Measurements from ENCODE around the gene AKT1. TPM values are rescaled to one million over a fixed set of nuclear protein-coding genes. Genes with fewer than 3 reads are reported as not detected.

The AKT1 gene
- total and polyA plus RNA-seq, 2 experiments from 2014 or later: 19.2 to 78.7 TPM

DNA sequence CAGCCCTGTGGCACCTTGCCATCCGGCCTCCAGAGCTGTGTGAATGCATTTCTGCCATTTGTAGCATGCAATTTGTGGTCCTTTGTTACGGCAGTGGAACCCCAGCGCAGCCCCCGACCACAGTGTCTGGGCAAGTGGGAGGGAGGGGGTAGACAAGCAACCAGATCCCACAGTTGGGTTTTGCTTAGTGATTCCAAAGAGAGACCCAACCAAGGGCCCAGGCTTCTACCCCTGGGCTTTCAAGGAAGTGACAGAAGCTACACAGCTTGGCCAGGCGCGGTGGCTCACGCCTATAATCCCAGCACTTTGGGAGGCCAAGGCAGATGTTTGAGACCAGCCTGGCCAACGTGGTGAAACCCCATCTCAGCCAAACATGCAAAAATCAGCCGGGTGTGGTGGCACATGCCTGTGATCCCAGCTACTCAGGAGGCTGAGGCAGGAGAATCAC is 23.2 kb upstream of the AKT1 start:
- no peak for TF ChIP-seq STAT1 (IDR thresholded peaks at IDR 0.05; ENCODE audit: unreplicated experiment)
- H2AFZ ChIP-seq: no peak overlapping the region
- H3K36me3 Mint-ChIP-seq (ENCODE audit: low read depth): peaks cover 6% of the 10 kb centered on the region
- no peaks in the 10 kb centered on the region for H3K9me3 Mint-ChIP-seq
- no peak overlapping the region for H3K4me3 ChIP-seq
- ATAC-seq (no peak), DNase-seq (ENCODE audit: low spot score) (no peak)
- peaks cover 9% of the 10 kb centered on the region for H3K4me1 ChIP-seq (ENCODE audit: insufficient read depth)
- H3F3A ChIP-seq (replicated peaks; ENCODE audit: low read depth): 0 out of 2 replicates have a peak, but pooled peaks cover 1% of the 10 kb centered on the region
- H3K36me3 ChIP-seq (ENCODE audit: insufficient read depth): no peaks in the 10 kb centered on the region; the same call in 1 of the 2 replicates
- H3K4me1 Mint-ChIP-seq: peaks cover 6% of the 10 kb centered on the region; the same call in 2 of the 3 replicates
- peaks cover 8% of the 10 kb centered on the region; the same call in 1 of the 2 replicates for H3K27me3 ChIP-seq (ENCODE audit: insufficient read depth)
- no peaks in the 10 kb centered on the region; the same call in 1 of the 2 replicates for H4K20me1 ChIP-seq (replicated peaks; ENCODE audit: insufficient read depth)
- no peak overlapping the region for H3K27ac ChIP-seq (ENCODE audit: low read depth)
- peaks cover 20% of the 10 kb centered on the region for H3K27me3 Mint-ChIP-seq (ENCODE audit: insufficient read depth, low read depth, poor library complexity)
- H3K27ac Mint-ChIP-seq: no peak overlapping the region
- H3K79me2 ChIP-seq (replicated peaks; ENCODE audit: insufficient read depth): 0 out of 2 replicates have a peak, but pooled peaks cover 4% of the 10 kb centered on the region
- H3K4me3 Mint-ChIP-seq: no peak overlapping the region
- no peak overlapping the region for H3K4me2 ChIP-seq
- H3K9me2 ChIP-seq (ENCODE audit: insufficient read depth): peaks cover 2% of the 10 kb centered on the region; the same call in 1 of the 2 replicates

GRCh38 chr14:104817930-104818713 is 22.6 kb upstream of the AKT1 start:
- H3K27me3 Mint-ChIP-seq (ENCODE audit: insufficient read depth, low read depth, poor library complexity): peaks cover 14% of the 10 kb centered on the region
- no peaks in the 10 kb centered on the region for H3K9me2 ChIP-seq (ENCODE audit: insufficient read depth)
- no peak overlapping the region for H3K4me3 ChIP-seq
- H3K27ac Mint-ChIP-seq: no peak overlapping the region
- ATAC-seq: no peak
- H3K4me3 Mint-ChIP-seq: no peak overlapping the region; the same call in 2 of the 3 replicates
- H3K27me3 ChIP-seq (ENCODE audit: insufficient read depth): peaks cover 8% of the 10 kb centered on the region; the same call in 1 of the 2 replicates
- H3K27ac ChIP-seq (ENCODE audit: low read depth): no peak overlapping the region
- no peak overlapping the region for H2AFZ ChIP-seq
- H3K79me2 ChIP-seq (replicated peaks; ENCODE audit: insufficient read depth): 0 out of 2 replicates have a peak, but pooled peaks cover 4% of the 10 kb centered on the region
- H3K4me2 ChIP-seq: no peak overlapping the region
- H3F3A ChIP-seq (replicated peaks; ENCODE audit: low read depth): 0 out of 2 replicates have a peak, but pooled peaks cover 3% of the 10 kb centered on the region
- H3K4me1 Mint-ChIP-seq: peaks cover 6% of the 10 kb centered on the region; the same call in 2 of the 3 replicates
- no peak for DNase-seq (ENCODE audit: low spot score)
- H4K20me1 ChIP-seq (replicated peaks; ENCODE audit: insufficient read depth): no peaks in the 10 kb centered on the region; the same call in 1 of the 2 replicates
- peaks cover 6% of the 10 kb centered on the region for H3K36me3 Mint-ChIP-seq (ENCODE audit: low read depth)
- no peaks in the 10 kb centered on the region; the same call in 1 of the 2 replicates for H3K36me3 ChIP-seq (ENCODE audit: insufficient read depth)
- peaks cover 9% of the 10 kb centered on the region for H3K4me1 ChIP-seq (ENCODE audit: insufficient read depth)
- no peaks in the 10 kb centered on the region for H3K9me3 Mint-ChIP-seq
- no peak for TF ChIP-seq STAT1 (IDR thresholded peaks at IDR 0.05; ENCODE audit: unreplicated experiment)
- no peak for TF ChIP-seq ZNF114 (CRISPR knock-in tag; IDR thresholded peaks at IDR 0.05)
- no peak for TF ChIP-seq CTCF (conservative IDR thresholded peaks at IDR 0.05; ENCODE audit: low read depth in 2 of 2)
- TF ChIP-seq POLR2AphosphoS5 (IDR thresholded peaks at IDR 0.05; ENCODE audit: low read depth): no peak
- TF ChIP-seq, protein P1, sequence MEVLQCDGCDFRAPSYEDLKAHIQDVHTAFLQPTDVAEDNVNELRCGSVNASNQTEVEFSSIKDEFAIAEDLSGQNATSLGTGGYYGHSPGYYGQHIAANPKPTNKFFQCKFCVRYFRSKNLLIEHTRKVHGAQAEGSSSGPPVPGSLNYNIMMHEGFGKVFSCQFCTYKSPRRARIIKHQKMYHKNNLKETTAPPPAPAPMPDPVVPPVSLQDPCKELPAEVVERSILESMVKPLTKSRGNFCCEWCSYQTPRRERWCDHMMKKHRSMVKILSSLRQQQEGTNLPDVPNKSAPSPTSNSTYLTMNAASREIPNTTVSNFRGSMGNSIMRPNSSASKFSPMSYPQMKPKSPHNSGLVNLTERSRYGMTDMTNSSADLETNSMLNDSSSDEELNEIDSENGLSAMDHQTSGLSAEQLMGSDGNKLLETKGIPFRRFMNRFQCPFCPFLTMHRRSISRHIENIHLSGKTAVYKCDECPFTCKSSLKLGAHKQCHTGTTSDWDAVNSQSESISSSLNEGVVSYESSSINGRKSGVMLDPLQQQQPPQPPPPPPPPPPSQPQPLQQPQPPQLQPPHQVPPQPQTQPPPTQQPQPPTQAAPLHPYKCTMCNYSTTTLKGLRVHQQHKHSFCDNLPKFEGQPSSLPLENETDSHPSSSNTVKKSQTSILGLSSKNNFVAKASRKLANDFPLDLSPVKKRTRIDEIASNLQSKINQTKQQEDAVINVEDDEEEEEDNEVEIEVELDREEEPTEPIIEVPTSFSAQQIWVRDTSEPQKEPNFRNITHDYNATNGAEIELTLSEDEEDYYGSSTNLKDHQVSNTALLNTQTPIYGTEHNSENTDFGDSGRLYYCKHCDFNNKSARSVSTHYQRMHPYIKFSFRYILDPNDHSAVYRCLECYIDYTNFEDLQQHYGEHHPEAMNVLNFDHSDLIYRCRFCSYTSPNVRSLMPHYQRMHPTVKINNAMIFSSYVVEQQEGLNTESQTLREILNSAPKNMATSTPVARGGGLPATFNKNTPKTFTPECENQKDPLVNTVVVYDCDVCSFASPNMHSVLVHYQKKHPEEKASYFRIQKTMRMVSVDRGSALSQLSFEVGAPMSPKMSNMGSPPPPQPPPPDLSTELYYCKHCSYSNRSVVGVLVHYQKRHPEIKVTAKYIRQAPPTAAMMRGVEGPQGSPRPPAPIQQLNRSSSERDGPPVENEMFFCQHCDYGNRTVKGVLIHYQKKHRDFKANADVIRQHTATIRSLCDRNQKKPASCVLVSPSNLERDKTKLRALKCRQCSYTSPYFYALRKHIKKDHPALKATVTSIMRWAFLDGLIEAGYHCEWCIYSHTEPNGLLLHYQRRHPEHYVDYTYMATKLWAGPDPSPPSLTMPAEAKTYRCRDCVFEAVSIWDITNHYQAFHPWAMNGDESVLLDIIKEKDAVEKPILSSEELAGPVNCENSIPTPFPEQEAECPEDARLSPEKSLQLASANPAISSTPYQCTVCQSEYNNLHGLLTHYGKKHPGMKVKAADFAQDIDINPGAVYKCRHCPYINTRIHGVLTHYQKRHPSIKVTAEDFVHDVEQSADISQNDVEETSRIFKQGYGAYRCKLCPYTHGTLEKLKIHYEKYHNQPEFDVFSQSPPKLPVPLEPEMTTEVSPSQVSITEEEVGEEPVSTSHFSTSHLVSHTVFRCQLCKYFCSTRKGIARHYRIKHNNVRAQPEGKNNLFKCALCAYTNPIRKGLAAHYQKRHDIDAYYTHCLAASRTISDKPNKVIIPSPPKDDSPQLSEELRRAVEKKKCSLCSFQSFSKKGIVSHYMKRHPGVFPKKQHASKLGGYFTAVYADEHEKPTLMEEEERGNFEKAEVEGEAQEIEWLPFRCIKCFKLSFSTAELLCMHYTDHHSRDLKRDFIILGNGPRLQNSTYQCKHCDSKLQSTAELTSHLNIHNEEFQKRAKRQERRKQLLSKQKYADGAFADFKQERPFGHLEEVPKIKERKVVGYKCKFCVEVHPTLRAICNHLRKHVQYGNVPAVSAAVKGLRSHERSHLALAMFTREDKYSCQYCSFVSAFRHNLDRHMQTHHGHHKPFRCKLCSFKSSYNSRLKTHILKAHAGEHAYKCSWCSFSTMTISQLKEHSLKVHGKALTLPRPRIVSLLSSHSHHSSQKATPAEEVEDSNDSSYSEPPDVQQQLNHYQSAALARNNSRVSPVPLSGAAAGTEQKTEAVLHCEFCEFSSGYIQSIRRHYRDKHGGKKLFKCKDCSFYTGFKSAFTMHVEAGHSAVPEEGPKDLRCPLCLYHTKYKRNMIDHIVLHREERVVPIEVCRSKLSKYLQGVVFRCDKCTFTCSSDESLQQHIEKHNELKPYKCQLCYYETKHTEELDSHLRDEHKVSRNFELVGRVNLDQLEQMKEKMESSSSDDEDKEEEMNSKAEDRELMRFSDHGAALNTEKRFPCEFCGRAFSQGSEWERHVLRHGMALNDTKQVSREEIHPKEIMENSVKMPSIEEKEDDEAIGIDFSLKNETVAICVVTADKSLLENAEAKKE (CRISPR knock-in tag; IDR thresholded peaks at IDR 0.05): no peak
- TF ChIP-seq, protein P2, sequence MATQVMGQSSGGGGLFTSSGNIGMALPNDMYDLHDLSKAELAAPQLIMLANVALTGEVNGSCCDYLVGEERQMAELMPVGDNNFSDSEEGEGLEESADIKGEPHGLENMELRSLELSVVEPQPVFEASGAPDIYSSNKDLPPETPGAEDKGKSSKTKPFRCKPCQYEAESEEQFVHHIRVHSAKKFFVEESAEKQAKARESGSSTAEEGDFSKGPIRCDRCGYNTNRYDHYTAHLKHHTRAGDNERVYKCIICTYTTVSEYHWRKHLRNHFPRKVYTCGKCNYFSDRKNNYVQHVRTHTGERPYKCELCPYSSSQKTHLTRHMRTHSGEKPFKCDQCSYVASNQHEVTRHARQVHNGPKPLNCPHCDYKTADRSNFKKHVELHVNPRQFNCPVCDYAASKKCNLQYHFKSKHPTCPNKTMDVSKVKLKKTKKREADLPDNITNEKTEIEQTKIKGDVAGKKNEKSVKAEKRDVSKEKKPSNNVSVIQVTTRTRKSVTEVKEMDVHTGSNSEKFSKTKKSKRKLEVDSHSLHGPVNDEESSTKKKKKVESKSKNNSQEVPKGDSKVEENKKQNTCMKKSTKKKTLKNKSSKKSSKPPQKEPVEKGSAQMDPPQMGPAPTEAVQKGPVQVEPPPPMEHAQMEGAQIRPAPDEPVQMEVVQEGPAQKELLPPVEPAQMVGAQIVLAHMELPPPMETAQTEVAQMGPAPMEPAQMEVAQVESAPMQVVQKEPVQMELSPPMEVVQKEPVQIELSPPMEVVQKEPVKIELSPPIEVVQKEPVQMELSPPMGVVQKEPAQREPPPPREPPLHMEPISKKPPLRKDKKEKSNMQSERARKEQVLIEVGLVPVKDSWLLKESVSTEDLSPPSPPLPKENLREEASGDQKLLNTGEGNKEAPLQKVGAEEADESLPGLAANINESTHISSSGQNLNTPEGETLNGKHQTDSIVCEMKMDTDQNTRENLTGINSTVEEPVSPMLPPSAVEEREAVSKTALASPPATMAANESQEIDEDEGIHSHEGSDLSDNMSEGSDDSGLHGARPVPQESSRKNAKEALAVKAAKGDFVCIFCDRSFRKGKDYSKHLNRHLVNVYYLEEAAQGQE (IDR thresholded peaks at IDR 0.05; ENCODE audit: unreplicated experiment): no peak
- no peak for TF ChIP-seq JUNB (IDR thresholded peaks at IDR 0.05; ENCODE audit: unreplicated experiment)

Data from GM23338 (cell line).